Sigmoid colon (tissue), 4 donors: ENCODE results near the gene GCFC2.

Experiments
- CTCF ChIP-seq, 4 experiments: fragments of 450-650 bp in 3 of 4; fragments of 200-600 bp in 1 of 4; IDR thresholded peaks; one replicate each; pipeline ENCODE4 v1.5.1; 2016 to 2019; ENCODE audit warnings: antibody characterized with exemption in 4 of 4, mild to moderate bottlenecking in 3 of 4, moderate library complexity in 2 of 4
- EP300 ChIP-seq, 4 donors: sonication (generic); formaldehyde crosslinking; IDR thresholded peaks; one replicate each; pipeline ENCODE4 v1.6.1; 2017; ENCODE audit warnings: antibody characterized with exemption in 4 of 4
- POLR2A ChIP-seq, 2 donors: fragments of 450-650 bp; IDR thresholded peaks; one replicate each; pipeline ENCODE4 v1.6.1; 2016; ENCODE audit warnings: antibody characterized with exemption in 2 of 2, mild to moderate bottlenecking in 2 of 2, moderate library complexity in 2 of 2
- POLR2AphosphoS5 ChIP-seq, 4 donors: sonication (generic); formaldehyde crosslinking; IDR thresholded peaks; one replicate each; pipeline ENCODE4 v1.6.1; 2017; ENCODE audit warnings: antibody characterized with exemption in 4 of 4

DNA sequence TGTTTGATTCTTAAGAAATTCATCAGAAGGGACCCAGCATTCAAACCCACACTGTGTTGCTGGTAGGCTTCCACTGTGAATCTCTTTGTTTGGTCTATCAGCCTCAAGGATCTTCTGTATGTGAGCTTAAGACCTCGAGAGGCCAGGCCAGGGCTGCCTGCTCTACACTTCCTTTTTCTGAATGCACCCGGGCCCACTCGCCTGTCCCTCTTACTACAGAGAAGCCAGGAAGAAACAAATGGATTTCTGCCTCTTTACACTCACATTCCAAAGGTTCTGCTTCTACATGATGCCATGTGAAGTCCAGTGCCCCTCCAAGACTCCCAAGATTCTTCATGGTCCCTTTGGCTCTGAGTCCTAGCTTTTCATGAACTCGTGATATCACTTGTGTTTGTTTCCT lies 89.5 kb downstream of the GCFC2 start:
- TF ChIP-seq CTCF (IDR thresholded peaks at IDR 0.05), result no peak
- no peak for TF ChIP-seq POLR2A (IDR thresholded peaks at IDR 0.05)
- TF ChIP-seq EP300 (IDR thresholded peaks at IDR 0.05), result no peak
- no peak for TF ChIP-seq POLR2AphosphoS5 (IDR thresholded peaks at IDR 0.05)
